MM.1S (cell line): ENCODE measurements around the gene HSPA4L.

Experiments
- DNase-seq: peaks from one replicate; pipeline ENCODE4 v3.0.0-alpha.2; 2015
- H2AFZ ChIP-seq: fragments of 300-600 bp; sonication (generic); 2 replicates; pipeline ENCODE4 v1.6.0; 2016; ENCODE audit warnings: antibody characterized with exemption, low read length
- H3F3A ChIP-seq: fragments of 300-600 bp; sonication (generic); 2 replicates; pipeline ENCODE4 v1.6.1; 2016; ENCODE audit warnings: mild to moderate bottlenecking, antibody characterized with exemption, low read length, moderate library complexity, mixed read lengths; ENCODE audit not compliant: insufficient read depth
- H3K27ac ChIP-seq: fragments of 300-600 bp; sonication (generic); 2 replicates; pipeline ENCODE4 v1.5.1; 2016; ENCODE audit warnings: mild to moderate bottlenecking, low read length
- H3K27me3 ChIP-seq: fragments of 300-600 bp; sonication (generic); replicated peaks from 2 replicates; pipeline ENCODE4 v1.6.0; 2016; ENCODE audit warnings: low read length; ENCODE audit not compliant: insufficient read depth
- H3K36me3 ChIP-seq: fragments of 300-600 bp; sonication (generic); replicated peaks from 2 replicates; pipeline ENCODE4 v1.6.1; 2016; ENCODE audit warnings: mild to moderate bottlenecking, low read length, mixed read lengths; ENCODE audit not compliant: insufficient read depth
- H3K4me1 ChIP-seq: fragments of 300-600 bp; sonication (generic); 2 replicates; pipeline ENCODE4 v1.6.1; 2016; ENCODE audit warnings: low read length, mixed read lengths
- H3K4me2 ChIP-seq: fragments of 300-600 bp; sonication (generic); 2 replicates; pipeline ENCODE4 v1.6.0; 2016; ENCODE audit warnings: low read depth, low read length
- H3K4me3 ChIP-seq: fragments of 300-600 bp; sonication (generic); 2 replicates; pipeline ENCODE4 v1.5.1; 2016; ENCODE audit warnings: low read length, mixed read lengths
- H3K79me2 ChIP-seq: fragments of 300-600 bp; sonication (generic); 2 replicates; pipeline ENCODE4 v1.6.1; 2016; ENCODE audit warnings: mixed run types, low read length, mixed read lengths
- H3K9ac ChIP-seq: fragments of 300-600 bp; sonication (generic); 2 replicates; pipeline ENCODE4 v1.6.1; 2016; ENCODE audit warnings: low read length, mixed read lengths
- H3K9me2 ChIP-seq: fragments of 300-600 bp; sonication (generic); replicated peaks from 2 replicates; pipeline ENCODE4 v1.6.1; 2016; ENCODE audit warnings: mild to moderate bottlenecking, low read length, mixed read lengths; ENCODE audit not compliant: insufficient read depth
- H3K9me3 ChIP-seq: fragments of 300-600 bp; sonication (generic); replicated peaks from 2 replicates; pipeline ENCODE4 v1.6.1; 2016; ENCODE audit warnings: mild to moderate bottlenecking, low read length, mixed read lengths; ENCODE audit not compliant: insufficient read depth
- H4K20me1 ChIP-seq: fragments of 300-600 bp; sonication (generic); 2 replicates; pipeline ENCODE4 v1.6.1; 2016; ENCODE audit warnings: mild to moderate bottlenecking, low read length, moderate library complexity, mixed read lengths; ENCODE audit not compliant: insufficient read depth
- CTCF ChIP-seq: fragments of 300-600 bp; sonication (generic); IDR thresholded peaks from 2 replicates; pipeline ENCODE4 v1.5.1; 2016; ENCODE audit warnings: antibody characterized with exemption, low read length, mixed read lengths
- EZH2 ChIP-seq: fragments of 300-600 bp; sonication (generic); optimal IDR thresholded peaks from 2 replicates; pipeline ENCODE3; 2017; ENCODE audit warnings: low read depth, mild to moderate bottlenecking, antibody characterized with exemption, low read length, mixed read lengths
- EZH2phosphoT487 ChIP-seq: fragments of 300-600 bp; sonication (generic); IDR thresholded peaks from 2 replicates; pipeline ENCODE4 v1.6.1; 2018; ENCODE audit warnings: antibody characterized with exemption, low read length

HSPA4L gene

GRCh38 chr4:127748957-127749356, 33.2 kb upstream of the HSPA4L start:
- no peaks in the 10 kb centered on the region for H3K27me3 ChIP-seq
- peaks cover 25% of the 10 kb centered on the region for H3F3A ChIP-seq
- H3K9me3 ChIP-seq, result no peaks in the 10 kb centered on the region
- peak overlapping the region; percentile 80 for H3K27ac ChIP-seq
- peak overlapping the region; percentile 33; the same call in 1 of the 2 replicates for H3K9ac ChIP-seq
- peaks cover 46% of the 10 kb centered on the region for H3K4me1 ChIP-seq
- no peaks in the 10 kb centered on the region for H3K36me3 ChIP-seq
- H3K79me2 ChIP-seq, result no peaks in the 10 kb centered on the region
- H4K20me1 ChIP-seq, result no peaks in the 10 kb centered on the region
- no peaks in the 10 kb centered on the region for H3K9me2 ChIP-seq
- H2AFZ ChIP-seq, result peak overlapping the region; percentile 70
- TF ChIP-seq CTCF (no peak), EZH2phosphoT487 (no peak), EZH2 (no peak)
- DNase-seq, result peak; percentile 91
- 0 out of 2 replicates have a peak overlapping the region, but pooled peaks have one; percentile 6 for H3K4me3 ChIP-seq
- peak overlapping the region; percentile 64 for H3K4me2 ChIP-seq

- no peaks in the 10 kb centered on the region for H3K9me2 ChIP-seq
- no peaks in the 10 kb centered on the region for H3K9me3 ChIP-seq
- peaks cover 25% of the 10 kb centered on the region for H3F3A ChIP-seq
- DNase-seq, result no peak
- no peak overlapping the region for H3K4me3 ChIP-seq
- no peaks in the 10 kb centered on the region for H3K79me2 ChIP-seq
- H3K27ac ChIP-seq, result no peak overlapping the region
- H2AFZ ChIP-seq, result no peak overlapping the region
- peaks cover 26% of the 10 kb centered on the region for H3K4me1 ChIP-seq
- H4K20me1 ChIP-seq, result no peaks in the 10 kb centered on the region
- no peaks in the 10 kb centered on the region for H3K36me3 ChIP-seq
- no peak for TF ChIP-seq CTCF
- no peak for TF ChIP-seq EZH2phosphoT487
- TF ChIP-seq EZH2, result no peak
- H3K27me3 ChIP-seq, result no peaks in the 10 kb centered on the region
- no peak overlapping the region for H3K4me2 ChIP-seq
- H3K9ac ChIP-seq, result no peak overlapping the region
These were observed 25.2 kb upstream of the HSPA4L start for GRCh38 chr4:127756906-127757305.

GRCh38 chr4:127759228-127759820, 22.8 kb upstream of the HSPA4L start:
- TF ChIP-seq EZH2phosphoT487, result no peak
- no peak for TF ChIP-seq EZH2
- no peak for TF ChIP-seq CTCF
- DNase-seq, result no peak
- H4K20me1 ChIP-seq, result no peaks in the 10 kb centered on the region
- H3K4me3 ChIP-seq, result no peak overlapping the region
- no peaks in the 10 kb centered on the region for H3K9me2 ChIP-seq
- peaks cover 8% of the 10 kb centered on the region for H3K4me1 ChIP-seq
- H3K79me2 ChIP-seq, result no peaks in the 10 kb centered on the region
- no peak overlapping the region for H2AFZ ChIP-seq
- H3K27ac ChIP-seq, result no peak overlapping the region
- H3K27me3 ChIP-seq, result no peaks in the 10 kb centered on the region
- H3K9me3 ChIP-seq, result no peaks in the 10 kb centered on the region
- no peak overlapping the region for H3K9ac ChIP-seq
- H3K4me2 ChIP-seq, result no peak overlapping the region
- no peaks in the 10 kb centered on the region for H3K36me3 ChIP-seq
- peaks cover 7% of the 10 kb centered on the region for H3F3A ChIP-seq
